Activated naive CD8-positive, alpha-beta T cell treated with anti-CD3 and anti-CD28 coated beads, Interleukin-2, amount 50 U/mL, for 16 hours (primary cell): ENCODE data around the gene MRPS16.

Source experiments
- DNase-seq: peaks from one replicate; pipeline ENCODE4 v3.0.0-alpha.2; 2020; ENCODE audit warnings: low read depth, low spot score

MRPS16 gene

GRCh38 chr10:73239908-73240307 is 12.5 kb downstream of the MRPS16 start:
- no peak for DNase-seq

- DNase-seq = no peak
Observed at GRCh38 chr10:73238990-73239566, 13.4 kb downstream of the MRPS16 start.

- no peak for DNase-seq
Observed at GRCh38 chr10:73234695-73235094, 17.7 kb downstream of the MRPS16 start.

GRCh38 chr10:73233883-73234282 is 18.6 kb downstream of the MRPS16 start:
- DNase-seq = no peak

GRCh38 chr10:73232887-73233286 is 19.6 kb downstream of the MRPS16 start:
- DNase-seq = no peak

- no peak for DNase-seq
Observed at GRCh38 chr10:73229567-73229966, 22.9 kb downstream of the MRPS16 start.

- no peak for DNase-seq
Observed at GRCh38 chr10:73228247-73228646, 24.2 kb downstream of the MRPS16 start.

- no peak for DNase-seq
Observed at GRCh38 chr10:73226663-73227062, 25.8 kb downstream of the MRPS16 start.

GRCh38 chr10:73225518-73225917 is 26.9 kb downstream of the MRPS16 start:
- DNase-seq = no peak

- no peak for DNase-seq
Observed at GRCh38 chr10:73220989-73221388, 31.5 kb downstream of the MRPS16 start.

- no peak for DNase-seq
Observed at GRCh38 chr10:73219384-73219783, 33.1 kb downstream of the MRPS16 start.

GRCh38 chr10:73218431-73219191 is 33.8 kb downstream of the MRPS16 start:
- DNase-seq = no peak

- DNase-seq = no peak
Observed at GRCh38 chr10:73217628-73218027, 34.8 kb downstream of the MRPS16 start.

- DNase-seq = no peak
Observed at GRCh38 chr10:73215749-73216148, 36.7 kb downstream of the MRPS16 start.

GRCh38 chr10:73211106-73211811 is 41.2 kb downstream of the MRPS16 start:
- DNase-seq = no peak

GRCh38 chr10:73210395-73211105 is 41.9 kb downstream of the MRPS16 start:
- DNase-seq = no peak

- no peak for DNase-seq
Observed at GRCh38 chr10:73209705-73210104, 42.7 kb downstream of the MRPS16 start.

- DNase-seq = no peak
Observed at GRCh38 chr10:73207883-73208282, 44.6 kb downstream of the MRPS16 start.

- no peak for DNase-seq
Observed at GRCh38 chr10:73206385-73206784, 46.1 kb downstream of the MRPS16 start.

GRCh38 chr10:73205890-73206289 is 46.6 kb downstream of the MRPS16 start:
- no peak for DNase-seq

- no peak for DNase-seq
Observed at GRCh38 chr10:73205081-73205480, 47.4 kb downstream of the MRPS16 start.
